LNCaP clone FGC (cell line): ENCODE measurements around the gene ARID4B.

ENCODE experiments used
- DNase-seq: peaks from one replicate; pipeline ENCODE4 v3.0.0-alpha.2; 2011; ENCODE audit warnings: low read depth
- H3K4me3 ChIP-seq: 2 replicates; pipeline ENCODE4 v1.5.1; 2011; ENCODE audit warnings: mild to moderate bottlenecking, low read depth, low read length, control low read depth
- CTCF ChIP-seq: IDR thresholded peaks from 2 replicates; pipeline ENCODE4 v1.5.1; 2012; ENCODE audit warnings: mild to moderate bottlenecking; ENCODE audit not compliant: control insufficient read depth, insufficient read depth; ENCODE audit errors: extremely low read depth

ARID4B gene

GRCh38 chr1:235341334-235341733 is 13.4 kb upstream of the ARID4B start:
- H3K4me3 ChIP-seq: no peak overlapping the region
- no peak for DNase-seq
- TF ChIP-seq CTCF: no peak

GRCh38 chr1:235339746-235340145 is 11.8 kb upstream of the ARID4B start:
- TF ChIP-seq CTCF: no peak
- H3K4me3 ChIP-seq: no peak overlapping the region
- no peak for DNase-seq

GRCh38 chr1:235336903-235337302 is 8.9 kb upstream of the ARID4B start:
- TF ChIP-seq CTCF: no peak
- no peak overlapping the region for H3K4me3 ChIP-seq
- no peak for DNase-seq

GRCh38 chr1:235331401-235331800 is 3.4 kb upstream of the ARID4B start:
- H3K4me3 ChIP-seq: peak overlapping the region; percentile 64
- peak; percentile 73 for DNase-seq

GRCh38 chr1:235330918-235331285 is 2.9 kb upstream of the ARID4B start:
- H3K4me3 ChIP-seq: peak overlapping the region; percentile 64
- no peak for TF ChIP-seq CTCF
- no peak for DNase-seq

More at GRCh38 chr1:235331401-235331800, 3.4 kb upstream of the ARID4B start:
- no peak for TF ChIP-seq CTCF

- no peak for DNase-seq
- TF ChIP-seq CTCF: peak; percentile 37; the same call in 1 of the 2 replicates
- H3K4me3 ChIP-seq: peak overlapping the region; percentile 64
Observed at GRCh38 chr1:235329139-235329902, 1.3 kb upstream of the ARID4B start.
